ENCODE results near the gene MTCL1. TPM values are rescaled to one million over a fixed set of nuclear protein-coding genes. Genes with fewer than 3 reads are reported as not detected.

The MTCL1 gene
- total RNA-seq, 1 donor from 2014 or later: 100 TPM

DNA sequence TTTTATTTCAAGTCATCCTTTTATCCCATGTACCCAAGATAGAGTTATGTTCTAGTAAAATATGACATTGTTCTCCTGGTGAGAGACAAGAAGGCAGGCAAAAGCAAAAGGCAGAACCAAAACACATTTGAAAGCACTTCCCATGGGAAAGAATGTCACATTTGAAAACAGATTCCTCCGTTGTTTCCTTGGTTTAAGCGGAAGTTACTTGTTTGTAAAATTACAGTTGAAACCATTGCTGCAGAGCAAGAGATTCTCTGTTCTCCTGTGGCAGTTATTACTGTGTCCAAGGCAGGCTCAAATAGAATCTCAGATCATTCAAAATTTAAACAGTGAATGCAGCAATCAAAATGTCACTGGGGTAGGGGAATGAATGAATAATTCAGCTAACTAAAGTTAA is 149.6 kb downstream of the MTCL1 start:
- Mint-ChIP-seq H3K9me3 (ENCODE audit: unreplicated experiment) (peaks cover 2% of the 10 kb centered on the region), H3K27me3 (ENCODE audit: unreplicated experiment) (no peaks in the 10 kb centered on the region), H3K36me3 (ENCODE audit: unreplicated experiment) (no peaks in the 10 kb centered on the region), H3K27ac (ENCODE audit: unreplicated experiment) (no peak overlapping the region), H3K4me3 (ENCODE audit: unreplicated experiment) (no peak overlapping the region), H3K4me1 (ENCODE audit: low read depth, unreplicated experiment) (peaks cover 12% of the 10 kb centered on the region)
- TF ChIP-seq, protein P1, sequence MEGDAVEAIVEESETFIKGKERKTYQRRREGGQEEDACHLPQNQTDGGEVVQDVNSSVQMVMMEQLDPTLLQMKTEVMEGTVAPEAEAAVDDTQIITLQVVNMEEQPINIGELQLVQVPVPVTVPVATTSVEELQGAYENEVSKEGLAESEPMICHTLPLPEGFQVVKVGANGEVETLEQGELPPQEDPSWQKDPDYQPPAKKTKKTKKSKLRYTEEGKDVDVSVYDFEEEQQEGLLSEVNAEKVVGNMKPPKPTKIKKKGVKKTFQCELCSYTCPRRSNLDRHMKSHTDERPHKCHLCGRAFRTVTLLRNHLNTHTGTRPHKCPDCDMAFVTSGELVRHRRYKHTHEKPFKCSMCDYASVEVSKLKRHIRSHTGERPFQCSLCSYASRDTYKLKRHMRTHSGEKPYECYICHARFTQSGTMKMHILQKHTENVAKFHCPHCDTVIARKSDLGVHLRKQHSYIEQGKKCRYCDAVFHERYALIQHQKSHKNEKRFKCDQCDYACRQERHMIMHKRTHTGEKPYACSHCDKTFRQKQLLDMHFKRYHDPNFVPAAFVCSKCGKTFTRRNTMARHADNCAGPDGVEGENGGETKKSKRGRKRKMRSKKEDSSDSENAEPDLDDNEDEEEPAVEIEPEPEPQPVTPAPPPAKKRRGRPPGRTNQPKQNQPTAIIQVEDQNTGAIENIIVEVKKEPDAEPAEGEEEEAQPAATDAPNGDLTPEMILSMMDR (IDR thresholded peaks at IDR 0.05; ENCODE audit: partially characterized antibody, unreplicated experiment): no peak
- DNase-seq: no peak

DNA sequence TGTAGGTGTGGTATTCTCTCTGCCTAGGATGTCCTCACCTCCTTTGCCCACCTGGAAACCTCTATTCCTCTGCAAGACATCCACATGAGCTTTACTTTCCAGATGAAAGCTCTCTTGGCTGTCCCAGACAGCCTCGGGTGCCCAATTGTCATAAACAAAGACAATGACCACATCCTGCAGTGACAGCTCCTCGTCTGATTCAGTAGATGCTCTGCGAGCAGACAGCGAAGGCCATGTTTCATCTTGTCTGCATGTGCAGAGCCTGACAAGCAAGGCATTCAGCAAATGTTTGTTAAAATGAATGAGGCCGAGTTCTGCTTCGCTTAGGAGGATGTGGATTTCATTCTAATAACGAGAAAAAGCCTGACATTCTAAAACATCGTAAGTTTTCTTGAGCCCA is 150.9 kb downstream of the MTCL1 start:
- H3K27me3 Mint-ChIP-seq (ENCODE audit: unreplicated experiment): no peaks in the 10 kb centered on the region
- no peak for DNase-seq
- no peak overlapping the region for H3K4me3 Mint-ChIP-seq (ENCODE audit: unreplicated experiment)
- TF ChIP-seq, protein P1 (IDR thresholded peaks at IDR 0.05; ENCODE audit: partially characterized antibody, unreplicated experiment): no peak
- peaks cover 2% of the 10 kb centered on the region for H3K9me3 Mint-ChIP-seq (ENCODE audit: unreplicated experiment)
- no peak overlapping the region for H3K27ac Mint-ChIP-seq (ENCODE audit: unreplicated experiment)
- peaks cover 12% of the 10 kb centered on the region for H3K4me1 Mint-ChIP-seq (ENCODE audit: low read depth, unreplicated experiment)
- H3K36me3 Mint-ChIP-seq (ENCODE audit: unreplicated experiment): no peaks in the 10 kb centered on the region

DNA sequence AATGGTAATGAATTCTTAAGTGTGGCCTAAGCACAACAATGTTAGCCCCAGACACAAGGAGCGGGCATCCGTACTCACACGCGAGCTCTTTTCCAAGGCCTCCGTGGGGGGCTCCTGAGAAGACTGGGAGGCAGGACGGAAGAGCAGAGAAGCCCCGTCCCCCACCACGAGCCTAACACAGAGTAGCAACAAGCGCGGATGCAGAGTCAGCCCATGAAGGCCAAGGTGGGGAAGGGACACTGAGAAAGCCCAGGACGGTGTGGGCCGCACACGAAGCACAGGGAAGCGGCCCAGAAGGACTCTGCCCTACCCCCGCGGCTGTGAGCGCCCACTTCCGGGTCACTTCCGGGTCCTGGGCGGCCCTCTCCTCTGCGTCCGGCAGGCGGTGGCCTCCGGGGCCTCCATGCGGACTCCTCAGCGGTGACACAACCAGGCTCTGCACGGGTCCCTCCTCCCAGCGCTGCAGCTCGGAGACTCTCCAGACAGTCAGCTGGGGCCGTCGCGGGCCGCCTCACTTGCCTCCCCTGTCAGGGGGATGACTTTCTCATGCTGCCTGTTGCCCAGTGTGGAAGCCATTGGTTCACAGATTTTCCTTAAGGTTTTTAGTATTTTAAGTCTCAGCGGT is 151.5 kb downstream of the MTCL1 start:
- DNase-seq: peak; percentile 23

DNA sequence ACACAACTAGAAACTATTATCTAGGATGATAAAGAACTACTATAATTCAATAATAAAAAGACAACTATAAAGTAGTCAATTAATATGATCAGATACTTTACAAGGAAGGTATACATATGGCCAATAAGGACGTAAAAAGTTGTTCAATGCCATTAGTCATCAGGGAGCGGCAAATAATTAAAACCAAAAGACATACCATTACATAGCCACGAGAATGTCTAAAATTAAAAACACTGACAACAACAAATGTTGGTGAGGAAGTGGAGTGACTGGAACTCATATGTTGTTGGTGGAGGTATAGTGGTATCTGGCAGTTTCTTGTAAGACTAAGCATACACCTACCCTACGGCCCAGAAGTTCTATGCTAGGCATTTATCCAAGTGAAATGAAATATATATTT is 152.4 kb downstream of the MTCL1 start:
- Mint-ChIP-seq H3K4me1 (ENCODE audit: low read depth, unreplicated experiment) (peaks cover 12% of the 10 kb centered on the region), H3K27ac (ENCODE audit: unreplicated experiment) (no peak overlapping the region), H3K4me3 (ENCODE audit: unreplicated experiment) (no peak overlapping the region), H3K9me3 (ENCODE audit: unreplicated experiment) (peaks cover 2% of the 10 kb centered on the region), H3K36me3 (ENCODE audit: unreplicated experiment) (no peaks in the 10 kb centered on the region), H3K27me3 (ENCODE audit: unreplicated experiment) (no peaks in the 10 kb centered on the region)
- TF ChIP-seq, protein P1 (IDR thresholded peaks at IDR 0.05; ENCODE audit: partially characterized antibody, unreplicated experiment): no peak
- DNase-seq: no peak

More for the DNA sequence above, 151.5 kb downstream of the MTCL1 start:
- Mint-ChIP-seq H3K27ac (ENCODE audit: unreplicated experiment) (no peak overlapping the region), H3K36me3 (ENCODE audit: unreplicated experiment) (no peaks in the 10 kb centered on the region), H3K4me1 (ENCODE audit: low read depth, unreplicated experiment) (peaks cover 12% of the 10 kb centered on the region), H3K27me3 (ENCODE audit: unreplicated experiment) (no peaks in the 10 kb centered on the region), H3K9me3 (ENCODE audit: unreplicated experiment) (peaks cover 2% of the 10 kb centered on the region), H3K4me3 (ENCODE audit: unreplicated experiment) (no peak overlapping the region)
- TF ChIP-seq, protein P1 (IDR thresholded peaks at IDR 0.05; ENCODE audit: partially characterized antibody, unreplicated experiment): no peak

DNA sequence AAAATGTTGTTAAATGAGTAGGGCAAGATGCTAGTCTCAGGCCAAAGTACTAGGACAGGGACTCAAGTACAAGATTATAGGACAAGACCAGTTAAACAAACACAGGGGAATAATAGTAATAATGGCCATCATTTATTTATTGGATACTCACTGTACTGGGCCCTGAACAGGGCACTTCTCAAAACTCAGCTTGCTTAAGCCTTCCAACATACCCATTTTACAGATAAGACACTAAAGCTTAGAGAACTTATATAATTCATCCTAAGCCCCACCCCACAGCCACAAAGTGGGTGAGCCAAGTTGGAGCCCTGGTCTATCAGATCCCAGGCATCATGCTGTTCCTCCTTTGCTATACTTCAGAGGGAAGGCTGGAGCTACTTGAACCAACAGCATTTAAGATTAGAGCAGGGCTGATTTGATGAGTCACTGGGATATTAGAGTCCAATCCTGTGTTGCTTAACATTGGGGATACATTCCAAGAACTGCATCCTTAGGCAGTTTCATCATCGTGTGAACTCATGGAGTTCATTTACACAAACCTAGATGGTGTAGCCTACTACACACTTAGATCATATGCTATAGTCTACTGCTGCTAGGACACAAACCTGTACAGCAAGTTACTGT is 153.6 kb downstream of the MTCL1 start:
- Mint-ChIP-seq H3K27me3 (ENCODE audit: unreplicated experiment) (no peaks in the 10 kb centered on the region), H3K36me3 (ENCODE audit: unreplicated experiment) (no peaks in the 10 kb centered on the region), H3K27ac (ENCODE audit: unreplicated experiment) (no peak overlapping the region), H3K9me3 (ENCODE audit: unreplicated experiment) (peaks cover 6% of the 10 kb centered on the region), H3K4me3 (ENCODE audit: unreplicated experiment) (no peak overlapping the region), H3K4me1 (ENCODE audit: low read depth, unreplicated experiment) (peaks cover 9% of the 10 kb centered on the region)
- DNase-seq: no peak
- TF ChIP-seq, protein P1 (IDR thresholded peaks at IDR 0.05; ENCODE audit: partially characterized antibody, unreplicated experiment): no peak

All from glutamatergic neuron (in vitro differentiated cells).